Ishikawa (cell line): ENCODE results near the gene ASNS.

Experiments
- EGR1 ChIP-seq: IDR thresholded peaks from 2 replicates; pipeline ENCODE4 v1.6.1; 2012
- EP300 ChIP-seq: IDR thresholded peaks from 2 replicates; pipeline ENCODE4 v1.6.1; 2012; ENCODE audit warnings: borderline replicate concordance
- FOXM1 ChIP-seq: IDR thresholded peaks from 2 replicates; pipeline ENCODE4 v1.6.1; 2012; ENCODE audit warnings: low read depth, borderline replicate concordance
- MAX ChIP-seq: IDR thresholded peaks from 2 replicates; pipeline ENCODE4 v1.6.1; 2012
- RAD21 ChIP-seq: IDR thresholded peaks from 2 replicates; pipeline ENCODE4 v1.6.1; 2012; ENCODE audit warnings: low read depth
- REST ChIP-seq: IDR thresholded peaks from 2 replicates; pipeline ENCODE4 v1.6.1; 2012; ENCODE audit warnings: low read depth, mild to moderate bottlenecking
- TAF1 ChIP-seq: IDR thresholded peaks from 2 replicates; pipeline ENCODE4 v1.6.1; 2012; ENCODE audit warnings: low read depth, mild to moderate bottlenecking
- TCF12 ChIP-seq: IDR thresholded peaks from 2 replicates; pipeline ENCODE4 v1.6.1; 2012; ENCODE audit warnings: low read depth
- ZBTB7A ChIP-seq: IDR thresholded peaks from 2 replicates; pipeline ENCODE4 v1.6.1; 2012; ENCODE audit warnings: low read depth
- TF ChIP-seq, protein P1 (sequence below): IDR thresholded peaks from 2 replicates; pipeline ENCODE4 v1.6.1; 2012

- TF ChIP-seq TCF12 (no peak), EP300 (no peak), RAD21 (no peak), REST (no peak), MAX (no peak), ZBTB7A (no peak), TAF1 (no peak), FOXM1 (no peak), EGR1 (no peak)
- TF ChIP-seq, protein P1, sequence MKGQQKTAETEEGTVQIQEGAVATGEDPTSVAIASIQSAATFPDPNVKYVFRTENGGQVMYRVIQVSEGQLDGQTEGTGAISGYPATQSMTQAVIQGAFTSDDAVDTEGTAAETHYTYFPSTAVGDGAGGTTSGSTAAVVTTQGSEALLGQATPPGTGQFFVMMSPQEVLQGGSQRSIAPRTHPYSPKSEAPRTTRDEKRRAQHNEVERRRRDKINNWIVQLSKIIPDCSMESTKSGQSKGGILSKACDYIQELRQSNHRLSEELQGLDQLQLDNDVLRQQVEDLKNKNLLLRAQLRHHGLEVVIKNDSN, result no peak
Observed at GRCh38 chr7:97859606-97860204, 12.5 kb downstream of the ASNS start.
